Measurements from ENCODE around the gene MINDY4. TPM values are rescaled to one million over a fixed set of nuclear protein-coding genes. Genes with fewer than 3 reads are reported as not detected.

The MINDY4 gene
- 1 to 10 TPM; 5.4 to 8.8 TPM for total RNA-seq

- Histone ChIP-seq H3K9me3 (no peaks in the 10 kb centered on the region), H3K4me3 (peak within 1 kb of the TSS; percentile 68 to 69), H3K4me1 (peaks cover 0 to 15% of the 10 kb centered on the region in 2 donors), H3K27ac (peak within 1 kb of the TSS; percentile 79 to 92), H3K36me3 (no peaks in the 10 kb centered on the region), H3K27me3 (no peaks in the 10 kb centered on the region)
- TF ChIP-seq, protein P1, sequence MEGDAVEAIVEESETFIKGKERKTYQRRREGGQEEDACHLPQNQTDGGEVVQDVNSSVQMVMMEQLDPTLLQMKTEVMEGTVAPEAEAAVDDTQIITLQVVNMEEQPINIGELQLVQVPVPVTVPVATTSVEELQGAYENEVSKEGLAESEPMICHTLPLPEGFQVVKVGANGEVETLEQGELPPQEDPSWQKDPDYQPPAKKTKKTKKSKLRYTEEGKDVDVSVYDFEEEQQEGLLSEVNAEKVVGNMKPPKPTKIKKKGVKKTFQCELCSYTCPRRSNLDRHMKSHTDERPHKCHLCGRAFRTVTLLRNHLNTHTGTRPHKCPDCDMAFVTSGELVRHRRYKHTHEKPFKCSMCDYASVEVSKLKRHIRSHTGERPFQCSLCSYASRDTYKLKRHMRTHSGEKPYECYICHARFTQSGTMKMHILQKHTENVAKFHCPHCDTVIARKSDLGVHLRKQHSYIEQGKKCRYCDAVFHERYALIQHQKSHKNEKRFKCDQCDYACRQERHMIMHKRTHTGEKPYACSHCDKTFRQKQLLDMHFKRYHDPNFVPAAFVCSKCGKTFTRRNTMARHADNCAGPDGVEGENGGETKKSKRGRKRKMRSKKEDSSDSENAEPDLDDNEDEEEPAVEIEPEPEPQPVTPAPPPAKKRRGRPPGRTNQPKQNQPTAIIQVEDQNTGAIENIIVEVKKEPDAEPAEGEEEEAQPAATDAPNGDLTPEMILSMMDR (IDR thresholded peaks at IDR 0.05): no peak
- peak; percentile 88 for DNase-seq (ENCODE audit: low spot score)
These were observed at the start of gene MINDY4 for GRCh38 chr7:30771174-30771879. Gene MINDY4 (plus strand): TSS chr7:30771417. CDS start chr7:30771494, 77 bp downstream.

GRCh38 chr7:30722187-30722586 lies 49.0 kb upstream of the MINDY4 start:
- DNase-seq (ENCODE audit: low spot score): no peak
- Histone ChIP-seq H3K27ac (no peak overlapping the region), H3K27me3 (no peaks in the 10 kb centered on the region), H3K4me3 (no peak overlapping the region), H3K36me3 (no peaks in the 10 kb centered on the region), H3K9me3 (peaks cover 0 to 6% of the 10 kb centered on the region in 2 donors), H3K4me1 (no peaks in the 10 kb centered on the region)
- TF ChIP-seq, protein P1 (IDR thresholded peaks at IDR 0.05): no peak

- TF ChIP-seq, protein P1 (IDR thresholded peaks at IDR 0.05): no peak
- Histone ChIP-seq H3K9me3 (peaks cover 0 to 6% of the 10 kb centered on the region in 2 donors), H3K27me3 (no peaks in the 10 kb centered on the region), H3K27ac (no peak overlapping the region), H3K36me3 (no peaks in the 10 kb centered on the region), H3K4me3 (no peak overlapping the region), H3K4me1 (no peaks in the 10 kb centered on the region)
- DNase-seq (ENCODE audit: low spot score): no peak
These were observed 48.5 kb upstream of the MINDY4 start for GRCh38 chr7:30722671-30723070.

DNA sequence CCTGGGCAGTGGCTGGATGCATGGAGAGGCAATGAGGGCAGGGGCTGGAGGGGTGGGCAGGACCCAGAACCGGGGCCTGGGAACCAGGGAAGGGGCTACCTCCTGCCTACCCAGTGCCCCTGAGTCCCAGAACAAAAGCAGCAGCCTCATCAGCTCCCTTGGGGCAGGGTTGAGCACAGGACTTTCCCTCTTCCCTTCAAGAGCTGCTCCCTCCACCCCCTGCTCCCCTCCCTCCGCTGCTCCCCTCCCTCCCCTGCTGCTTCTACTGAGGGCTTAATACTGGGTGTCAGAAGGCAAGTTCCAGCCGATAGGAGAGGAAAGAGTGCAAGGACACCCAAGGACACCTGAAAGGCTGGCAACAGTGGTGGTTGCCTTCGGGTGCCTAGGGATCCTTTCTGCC lies 47.4 kb upstream of the MINDY4 start:
- TF ChIP-seq, protein P1 (IDR thresholded peaks at IDR 0.05): no peak
- no peaks in the 10 kb centered on the region for H3K9me3 ChIP-seq
- no peak for DNase-seq (ENCODE audit: low spot score)
- H3K27me3 ChIP-seq: no peaks in the 10 kb centered on the region
- H3K4me1 ChIP-seq: no peaks in the 10 kb centered on the region
- no peaks in the 10 kb centered on the region for H3K36me3 ChIP-seq
- H3K27ac ChIP-seq: no peak overlapping the region
- H3K4me3 ChIP-seq: no peak overlapping the region

DNA sequence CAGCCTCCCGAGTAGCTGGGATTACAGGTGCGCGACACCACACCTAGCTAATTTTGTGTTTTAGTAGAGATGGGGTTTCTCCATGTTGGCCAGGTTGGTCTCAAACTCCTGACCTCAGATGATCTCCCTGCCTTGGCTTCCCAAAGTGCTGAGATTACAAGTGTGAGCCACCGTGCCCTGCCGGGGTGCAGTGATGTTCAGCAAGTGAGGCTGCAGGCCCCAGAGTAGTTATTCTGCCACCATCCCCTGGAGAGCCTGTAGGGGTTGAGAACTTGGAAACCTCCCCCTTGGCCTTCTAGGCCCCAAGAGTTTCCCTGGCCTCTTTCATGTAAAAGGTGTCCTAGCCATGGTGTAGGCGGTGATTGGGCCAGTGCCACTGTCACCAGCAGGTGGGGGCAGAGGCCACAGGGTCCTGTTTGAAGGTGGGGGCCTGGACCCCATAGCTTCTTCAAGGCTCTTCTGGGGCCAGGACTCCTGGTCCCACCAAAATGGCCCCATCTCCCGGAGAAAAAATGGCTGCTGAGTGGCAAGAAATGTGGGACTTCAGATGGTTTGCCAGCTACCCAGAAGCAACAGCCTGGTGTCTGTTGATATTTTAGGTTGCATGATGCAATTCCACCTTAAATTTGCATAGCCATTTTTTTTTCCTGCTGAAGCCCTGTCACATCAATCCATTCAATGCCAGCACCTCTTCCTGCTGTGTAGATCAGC lies 44.8 kb upstream of the MINDY4 start:
- Histone ChIP-seq H3K9me3 (no peaks in the 10 kb centered on the region), H3K4me3 (no peak overlapping the region), H3K27ac (no peak overlapping the region), H3K4me1 (no peaks in the 10 kb centered on the region), H3K36me3 (no peaks in the 10 kb centered on the region), H3K27me3 (no peaks in the 10 kb centered on the region)
- no peak for DNase-seq (ENCODE audit: low spot score)
- TF ChIP-seq, protein P1 (IDR thresholded peaks at IDR 0.05): no peak

All from right atrium auricular region (tissue), 2 donors.